Epithelial cell of proximal tubule (primary cell): Measurements from ENCODE around the gene ITIH2. TPM values are rescaled to one million over a fixed set of nuclear protein-coding genes. Genes with fewer than 3 reads are reported as not detected.
"Not testable (repeated sequence)": the region's sequence is repeated elsewhere in the genome, so short reads cannot be mapped to it uniquely, and the experiment has no call there.

Experiments used
- DNase-seq: peaks from one replicate; pipeline ENCODE4 v3.0.0-alpha.2; 2011; ENCODE audit warnings: low read depth
- H3K4me3 ChIP-seq: 2 replicates; pipeline ENCODE4 v1.5.1; 2011; ENCODE audit warnings: low read depth, mild to moderate bottlenecking, low read length
- total RNA-seq: library from RNA; depleted of rRNA; stranded (reverse); fragments of >200 nt; gene quantifications from 2 replicates; pipeline ENCODE4 v1.2.3, GENCODE V29; 2015
- TF ChIP-seq, protein P1 (sequence below): conservative IDR thresholded peaks from 2 replicates; pipeline ENCODE4 v1.5.1; 2012; ENCODE audit warnings: low read depth, mild to moderate bottlenecking, low read length

ITIH2 gene
- total RNA-seq, 1 donor from 2014 or later, result not detected

DNA sequence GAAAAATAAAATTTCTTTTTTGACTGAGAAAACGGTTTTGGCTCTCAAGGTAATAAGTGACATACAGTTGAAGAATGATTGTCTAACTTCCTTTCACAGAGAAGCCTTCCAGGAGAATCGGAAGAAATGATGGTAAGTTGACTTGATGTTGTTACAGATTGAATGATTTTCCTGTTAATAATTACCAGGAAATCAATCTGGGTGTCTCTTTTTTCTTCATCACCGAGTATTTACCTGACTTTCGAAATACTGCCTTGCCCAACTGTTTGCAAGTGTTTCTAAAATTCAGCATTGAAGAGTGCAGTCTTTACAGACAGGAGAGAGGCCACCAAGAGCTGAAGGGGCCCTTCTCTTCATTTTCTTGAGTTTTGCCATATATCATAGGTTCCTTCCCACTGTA is 4.0 kb downstream of the ITIH2 start:
- TF ChIP-seq, protein P1, sequence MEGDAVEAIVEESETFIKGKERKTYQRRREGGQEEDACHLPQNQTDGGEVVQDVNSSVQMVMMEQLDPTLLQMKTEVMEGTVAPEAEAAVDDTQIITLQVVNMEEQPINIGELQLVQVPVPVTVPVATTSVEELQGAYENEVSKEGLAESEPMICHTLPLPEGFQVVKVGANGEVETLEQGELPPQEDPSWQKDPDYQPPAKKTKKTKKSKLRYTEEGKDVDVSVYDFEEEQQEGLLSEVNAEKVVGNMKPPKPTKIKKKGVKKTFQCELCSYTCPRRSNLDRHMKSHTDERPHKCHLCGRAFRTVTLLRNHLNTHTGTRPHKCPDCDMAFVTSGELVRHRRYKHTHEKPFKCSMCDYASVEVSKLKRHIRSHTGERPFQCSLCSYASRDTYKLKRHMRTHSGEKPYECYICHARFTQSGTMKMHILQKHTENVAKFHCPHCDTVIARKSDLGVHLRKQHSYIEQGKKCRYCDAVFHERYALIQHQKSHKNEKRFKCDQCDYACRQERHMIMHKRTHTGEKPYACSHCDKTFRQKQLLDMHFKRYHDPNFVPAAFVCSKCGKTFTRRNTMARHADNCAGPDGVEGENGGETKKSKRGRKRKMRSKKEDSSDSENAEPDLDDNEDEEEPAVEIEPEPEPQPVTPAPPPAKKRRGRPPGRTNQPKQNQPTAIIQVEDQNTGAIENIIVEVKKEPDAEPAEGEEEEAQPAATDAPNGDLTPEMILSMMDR, result no peak
- peak; percentile 90 for DNase-seq
- no peak overlapping the region for H3K4me3 ChIP-seq

DNA sequence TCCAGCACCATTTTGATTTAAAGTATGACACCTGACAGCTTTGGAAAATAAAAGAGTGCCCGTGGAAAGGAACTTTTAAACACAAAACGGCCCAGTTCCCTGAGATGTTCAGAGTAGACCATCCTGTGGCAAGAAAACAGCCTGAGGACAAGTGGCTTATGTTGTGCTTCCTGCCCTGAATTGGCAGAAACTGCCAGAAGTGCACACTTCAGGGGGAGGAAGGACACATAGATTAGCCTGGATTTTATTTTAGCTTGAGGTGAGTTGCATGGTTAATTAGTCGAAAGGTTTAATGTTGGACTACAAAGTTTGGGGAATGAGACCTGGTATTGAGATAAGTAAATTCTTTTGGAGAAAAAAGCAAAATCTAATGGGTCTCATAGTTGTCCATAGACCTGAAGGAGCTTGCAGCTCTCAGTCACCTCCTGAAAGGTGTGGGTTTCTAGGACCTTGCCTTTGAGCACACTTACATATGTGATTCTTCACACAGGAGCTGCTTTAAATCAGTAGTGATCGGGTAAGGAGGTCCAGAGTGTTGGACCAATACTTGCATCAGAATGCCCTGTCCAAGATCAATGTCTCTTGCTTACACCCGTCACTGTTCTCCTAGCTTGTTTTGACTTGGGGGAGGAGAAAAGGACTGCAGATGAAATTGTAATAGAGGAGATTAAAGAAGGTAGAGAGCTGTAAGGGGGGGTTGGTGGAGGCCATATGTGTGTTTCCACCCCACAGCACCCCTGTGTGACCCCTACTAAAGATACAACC is 4.9 kb downstream of the ITIH2 start:
- no peak overlapping the region for H3K4me3 ChIP-seq
- no peak for DNase-seq
- TF ChIP-seq, protein P1, result no peak

DNA sequence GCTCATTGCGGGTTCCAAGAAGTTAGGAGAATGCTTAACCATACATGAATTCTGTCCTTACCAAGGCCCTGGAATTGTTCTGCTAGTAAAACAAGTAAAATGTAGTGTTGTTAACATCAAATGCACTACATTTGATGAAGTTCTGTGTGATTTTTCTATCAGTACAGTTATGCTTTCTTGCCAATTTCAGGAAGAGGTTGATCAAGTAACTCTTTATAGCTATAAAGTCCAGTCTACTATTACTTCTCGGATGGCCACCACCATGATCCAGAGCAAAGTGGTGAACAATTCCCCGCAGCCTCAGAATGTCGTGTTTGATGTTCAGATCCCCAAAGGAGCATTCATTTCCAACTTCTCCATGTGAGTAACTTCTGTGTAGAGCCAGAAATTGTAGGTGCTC is 5.7 kb downstream of the ITIH2 start:
- no peak overlapping the region for H3K4me3 ChIP-seq
- DNase-seq, result no peak
- TF ChIP-seq, protein P1, result no peak

DNA sequence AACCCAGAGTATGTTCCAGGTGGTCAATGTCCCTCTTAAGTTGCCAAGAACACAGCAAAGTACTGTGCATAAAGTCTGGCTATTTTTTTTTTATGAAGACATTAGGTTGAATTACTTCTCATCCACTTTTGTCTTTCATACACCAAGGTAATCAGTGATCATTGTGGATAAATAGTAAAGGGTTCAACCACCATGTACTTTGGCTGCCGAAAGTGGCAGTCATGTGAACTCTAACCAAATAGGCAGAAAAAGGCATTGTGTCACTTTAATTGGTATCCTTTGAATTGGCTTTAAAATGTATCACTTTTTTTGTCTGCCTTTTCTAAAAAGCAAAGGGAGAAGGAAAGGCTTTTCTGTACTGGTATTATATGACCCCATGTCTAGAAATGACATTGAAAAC is 7.3 kb downstream of the ITIH2 start:
- DNase-seq, result no peak
- TF ChIP-seq, protein P1, result no peak
- no peak overlapping the region for H3K4me3 ChIP-seq

DNA sequence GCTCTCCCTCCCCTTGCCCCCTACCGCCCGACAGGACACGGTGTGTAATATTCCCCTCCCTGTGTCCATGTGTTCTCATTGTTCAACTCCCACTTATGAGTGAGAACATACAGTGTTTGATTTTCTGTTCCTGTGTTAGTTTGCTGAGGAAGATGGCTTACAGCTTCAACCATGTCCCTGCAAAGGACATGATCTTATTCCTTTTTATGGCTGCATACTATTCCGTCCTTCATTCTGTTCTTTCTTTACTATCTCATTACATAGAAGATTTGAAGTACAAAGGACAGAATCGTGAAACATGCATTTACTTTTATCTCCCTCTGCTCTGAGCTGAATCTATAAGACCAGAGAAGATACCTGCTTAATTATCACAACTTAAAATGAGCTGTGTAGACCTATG is 8.0 kb downstream of the ITIH2 start:
- DNase-seq, result not testable (repeated sequence)

DNA sequence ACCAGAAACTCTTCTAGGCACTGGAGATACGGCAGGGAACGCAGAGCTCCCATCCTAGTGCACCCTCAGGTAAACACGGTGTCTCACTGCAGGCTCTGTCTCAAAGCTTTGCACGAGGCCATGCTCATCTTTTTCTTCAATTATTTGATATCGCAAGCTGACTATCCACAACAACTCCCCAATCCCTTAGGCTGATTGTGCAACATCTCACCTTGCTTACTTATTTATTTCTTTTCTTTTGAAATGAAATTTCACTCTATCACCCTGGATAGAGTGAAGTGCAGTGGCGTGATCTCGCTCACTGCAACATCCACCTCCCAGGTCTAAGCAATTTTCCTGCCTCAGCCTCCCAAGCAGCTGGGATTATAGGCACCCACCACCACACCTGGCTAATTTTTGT is 12.4 kb downstream of the ITIH2 start:
- TF ChIP-seq, protein P1, result no peak
- no peak for DNase-seq
- no peak overlapping the region for H3K4me3 ChIP-seq

More for the DNA sequence above, 8.0 kb downstream of the ITIH2 start:
- not testable (repeated sequence) for H3K4me3 ChIP-seq

DNA sequence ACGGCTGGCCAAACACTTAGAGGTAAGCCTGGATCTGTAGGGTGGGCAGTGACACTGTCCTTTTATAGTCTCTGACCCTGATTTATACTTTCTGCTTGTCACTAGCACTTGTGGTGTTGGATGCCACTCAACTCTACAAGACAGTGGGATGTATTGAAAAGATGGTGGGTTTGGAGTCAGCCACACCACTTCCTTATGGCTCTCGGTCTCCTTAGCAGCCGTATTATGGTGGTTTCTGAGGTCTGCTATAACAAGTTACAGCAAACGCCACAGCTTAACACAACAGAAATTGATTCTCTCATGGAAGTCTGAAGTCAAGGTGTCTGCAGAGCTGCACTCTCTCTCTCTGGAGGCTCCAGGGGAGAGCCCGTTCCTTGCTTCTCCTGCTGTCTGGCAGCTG is 14.7 kb downstream of the ITIH2 start:
- TF ChIP-seq, protein P1, result no peak
- DNase-seq, result no peak
- no peak overlapping the region for H3K4me3 ChIP-seq
